ENCODE results near the gene BBS9.

GRCh38 chr7:33578881-33579672, 449.7 kb downstream of the BBS9 start:
- TF ChIP-seq POLR2AphosphoS5 (IDR thresholded peaks at IDR 0.05; ENCODE audit: borderline replicate concordance, low read depth, low read length) (no peak), EZH2 (IDR thresholded peaks at IDR 0.05) (no peak), FOXP2 (optimal IDR thresholded peaks at IDR 0.05; ENCODE audit: control extremely low read depth, extremely low read length, insufficient read depth) (no peak)

All from SK-N-MC (cell line).